K562 (cell line): ENCODE data around the gene MITF.

Source experiments
- ATF1 ChIP-seq, 2 experiments: fragments of 450-650 bp in 1 of 2; IDR thresholded peaks; 2 replicates each; pipeline ENCODE4 v1.6.1; 2016; ENCODE audit warnings: missing compliant biosample characterization in 1 of 2, missing genetic modification characterization in 1 of 2
- ATF7 ChIP-seq: fragments of 450-650 bp; IDR thresholded peaks from 2 replicates; pipeline ENCODE4 v1.7.1; 2014; ENCODE audit warnings: mild to moderate bottlenecking, moderate library complexity
- CTCF ChIP-seq, 3 experiments: IDR thresholded peaks in 2 of 3; conservative IDR thresholded peaks in 1 of 3; 2 replicates each; pipeline ENCODE4 v1.5.1; 2011 to 2012; ENCODE audit warnings: low read length in 3 of 3, mild to moderate bottlenecking in 3 of 3, control low read depth in 2 of 3, improper control_type of control experiment in 1 of 3, inconsistent platforms in 1 of 3, low read depth in 1 of 3, mixed read lengths in 1 of 3, moderate library complexity in 1 of 3; ENCODE audit not compliant: insufficient read depth in 2 of 3
- ELK1 ChIP-seq: sonication (generic); formaldehyde crosslinking; IDR thresholded peaks from 2 replicates; pipeline ENCODE4 v1.8.1; 2022; ENCODE audit warnings: missing genetic modification reagents
- HNRNPUL1 ChIP-seq: fragments of 200-400 bp; formaldehyde crosslinking; IDR thresholded peaks from 2 replicates; pipeline ENCODE4 v1.6.1; 2017; ENCODE audit warnings: low read length
- LEF1 ChIP-seq: fragments of 450-650 bp; IDR thresholded peaks from 2 replicates; pipeline ENCODE4 v1.6.1; 2016; ENCODE audit warnings: mild to moderate bottlenecking
- MAX ChIP-seq: sonication (generic); formaldehyde crosslinking; IDR thresholded peaks from 2 replicates; pipeline ENCODE4 v1.9.0; 2022; ENCODE audit warnings: mild to moderate bottlenecking, missing genetic modification reagents
- NR1H2 ChIP-seq: sonication (generic); formaldehyde crosslinking; IDR thresholded peaks from 2 replicates; pipeline ENCODE4 v1.4.0; 2020; ENCODE audit warnings: mild to moderate bottlenecking, missing genetic modification reagents
- POLR2A ChIP-seq: fragments of 450-650 bp; conservative IDR thresholded peaks from 2 replicates; pipeline ENCODE4 v1.6.1; 2016
- SAFB ChIP-seq: fragments of 200-400 bp; formaldehyde crosslinking; IDR thresholded peaks from 2 replicates; pipeline ENCODE4 v1.6.1; 2017; ENCODE audit warnings: low read depth, low read length, borderline replicate concordance
- SLC30A9 ChIP-seq: fragments of 250-450 bp; sonication (Bioruptor Pico); IDR thresholded peaks from 2 replicates; pipeline ENCODE4 v1.8.0; 2022; ENCODE audit warnings: mild to moderate bottlenecking, moderate library complexity
- SREBF1 ChIP-seq: fragments of 150-350 bp; IDR thresholded peaks from 2 replicates; pipeline ENCODE4 v1.6.1; 2014; ENCODE audit warnings: antibody characterized with exemption, low read depth, low read length, borderline replicate concordance
- ZFX ChIP-seq: sonication (generic); formaldehyde crosslinking; IDR thresholded peaks from 2 replicates; pipeline ENCODE4 v1.8.0; 2022; ENCODE audit warnings: mild to moderate bottlenecking, missing genetic modification reagents, moderate library complexity
- TF ChIP-seq, protein P1 (sequence below), 2 experiments: fragments of 450-650 bp; formaldehyde crosslinking in 1 of 2; IDR thresholded peaks; 2 replicates each; pipeline versions ENCODE4 v1.4.0 to v1.6.1; 2014 to 2020; ENCODE audit warnings: mild to moderate bottlenecking in 2 of 2, borderline replicate concordance in 1 of 2, low read depth in 1 of 2

- TF ChIP-seq HNRNPUL1 (no peak), CTCF (IDR thresholded peaks at IDR 0.05 in 2 of 3, conservative IDR thresholded peaks at IDR 0.05 in 1 of 3; ENCODE audit: insufficient read depth in 2 of 3, low read depth in 1 of 3, low read length in 3 of 3) (no peak), ELK1 (CRISPR knock-in tag) (no peak), NR1H2 (CRISPR knock-in tag) (no peak), ZFX (CRISPR knock-in tag) (no peak), SLC30A9 (CRISPR knock-in tag) (no peak), MAX (CRISPR knock-in tag) (no peak), SAFB (no peak), SREBF1 (no peak), LEF1 (no peak), POLR2A (no peak), ATF1 (CRISPR knock-in tag; IDR thresholded peaks at IDR 0.05) (no peak), ATF1 (tag; IDR thresholded peaks at IDR 0.05) (no peak), ATF7 (no peak)
- TF ChIP-seq, protein P1, sequence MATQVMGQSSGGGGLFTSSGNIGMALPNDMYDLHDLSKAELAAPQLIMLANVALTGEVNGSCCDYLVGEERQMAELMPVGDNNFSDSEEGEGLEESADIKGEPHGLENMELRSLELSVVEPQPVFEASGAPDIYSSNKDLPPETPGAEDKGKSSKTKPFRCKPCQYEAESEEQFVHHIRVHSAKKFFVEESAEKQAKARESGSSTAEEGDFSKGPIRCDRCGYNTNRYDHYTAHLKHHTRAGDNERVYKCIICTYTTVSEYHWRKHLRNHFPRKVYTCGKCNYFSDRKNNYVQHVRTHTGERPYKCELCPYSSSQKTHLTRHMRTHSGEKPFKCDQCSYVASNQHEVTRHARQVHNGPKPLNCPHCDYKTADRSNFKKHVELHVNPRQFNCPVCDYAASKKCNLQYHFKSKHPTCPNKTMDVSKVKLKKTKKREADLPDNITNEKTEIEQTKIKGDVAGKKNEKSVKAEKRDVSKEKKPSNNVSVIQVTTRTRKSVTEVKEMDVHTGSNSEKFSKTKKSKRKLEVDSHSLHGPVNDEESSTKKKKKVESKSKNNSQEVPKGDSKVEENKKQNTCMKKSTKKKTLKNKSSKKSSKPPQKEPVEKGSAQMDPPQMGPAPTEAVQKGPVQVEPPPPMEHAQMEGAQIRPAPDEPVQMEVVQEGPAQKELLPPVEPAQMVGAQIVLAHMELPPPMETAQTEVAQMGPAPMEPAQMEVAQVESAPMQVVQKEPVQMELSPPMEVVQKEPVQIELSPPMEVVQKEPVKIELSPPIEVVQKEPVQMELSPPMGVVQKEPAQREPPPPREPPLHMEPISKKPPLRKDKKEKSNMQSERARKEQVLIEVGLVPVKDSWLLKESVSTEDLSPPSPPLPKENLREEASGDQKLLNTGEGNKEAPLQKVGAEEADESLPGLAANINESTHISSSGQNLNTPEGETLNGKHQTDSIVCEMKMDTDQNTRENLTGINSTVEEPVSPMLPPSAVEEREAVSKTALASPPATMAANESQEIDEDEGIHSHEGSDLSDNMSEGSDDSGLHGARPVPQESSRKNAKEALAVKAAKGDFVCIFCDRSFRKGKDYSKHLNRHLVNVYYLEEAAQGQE (IDR thresholded peaks at IDR 0.05; ENCODE audit: borderline replicate concordance) = no peak
- TF ChIP-seq, protein P1 (CRISPR knock-in tag; IDR thresholded peaks at IDR 0.05; ENCODE audit: low read depth) = no peak
These were observed 125.5 kb downstream of the MITF start for GRCh38 chr3:69864766-69865165.
